Measurements from ENCODE around the gene KLK11.

KLK11 gene

GRCh38 chr19:51026554-51026831 lies at the start of gene KLK11:
KLK11 (minus strand) TSS chr19:51026616; CDS start chr19:51025631, 985 bp downstream.
- no peak within 1 kb of the TSS for H3K4me3 ChIP-seq (ENCODE audit: low read depth, low read length)
- TF ChIP-seq CTCF (IDR thresholded peaks at IDR 0.05; ENCODE audit: low read depth, low read length), result no peak

GRCh38 chr19:51075998-51076397 lies 49.6 kb upstream of the KLK11 start:
- TF ChIP-seq CTCF (IDR thresholded peaks at IDR 0.05; ENCODE audit: low read depth, low read length), result no peak
- H3K4me3 ChIP-seq (ENCODE audit: low read depth, low read length), result no peak overlapping the region

GRCh38 chr19:51071095-51071405 lies 44.6 kb upstream of the KLK11 start:
- TF ChIP-seq CTCF (IDR thresholded peaks at IDR 0.05; ENCODE audit: low read depth, low read length), result no peak
- H3K4me3 ChIP-seq (ENCODE audit: low read depth, low read length), result no peak overlapping the region

- H3K4me3 ChIP-seq (ENCODE audit: low read depth, low read length), result no peak overlapping the region
- TF ChIP-seq CTCF (IDR thresholded peaks at IDR 0.05; ENCODE audit: low read depth, low read length), result no peak
Observed at GRCh38 chr19:51070334-51071094, 44.1 kb upstream of the KLK11 start.

- no peak for TF ChIP-seq CTCF (IDR thresholded peaks at IDR 0.05; ENCODE audit: low read depth, low read length)
- H3K4me3 ChIP-seq (ENCODE audit: low read depth, low read length), result no peak overlapping the region
Observed at GRCh38 chr19:51066393-51067186, 40.2 kb upstream of the KLK11 start.

- H3K4me3 ChIP-seq (ENCODE audit: low read depth, low read length), result no peak overlapping the region
- TF ChIP-seq CTCF (IDR thresholded peaks at IDR 0.05; ENCODE audit: low read depth, low read length), result no peak
Observed at GRCh38 chr19:51065221-51065960, 39.0 kb upstream of the KLK11 start.
